GM06990 (cell line): ENCODE data around the gene ANK2.
A peak's percentile ranks its signal among the peaks of the same experiment; 100 is the strongest.

ENCODE experiments used
- DNase-seq: peaks from one replicate; pipeline ENCODE4 v3.0.0-alpha.2; 2011; ENCODE audit not compliant: insufficient read length; ENCODE audit errors: extremely low read depth
- H3K27me3 ChIP-seq: replicated peaks from 2 replicates; pipeline ENCODE4 v1.6.0; 2011; ENCODE audit warnings: low read length; ENCODE audit not compliant: control insufficient read depth, insufficient read depth
- H3K36me3 ChIP-seq: 2 replicates; pipeline ENCODE4 v1.5.1; 2011; ENCODE audit warnings: low read length; ENCODE audit not compliant: control insufficient read depth, insufficient read depth
- H3K4me3 ChIP-seq: replicated peaks from 2 replicates; pipeline ENCODE4 v1.5.1; 2011; ENCODE audit warnings: low read depth, mild to moderate bottlenecking, control low read depth, low read length
- TF ChIP-seq, protein P1 (sequence below): IDR thresholded peaks from 2 replicates; pipeline ENCODE4 v1.5.1; 2011; ENCODE audit warnings: low read length, control low read depth, mild to moderate bottlenecking, inconsistent platforms; ENCODE audit not compliant: insufficient read depth, poor library complexity, severe bottlenecking

ANK2 gene

DNA sequence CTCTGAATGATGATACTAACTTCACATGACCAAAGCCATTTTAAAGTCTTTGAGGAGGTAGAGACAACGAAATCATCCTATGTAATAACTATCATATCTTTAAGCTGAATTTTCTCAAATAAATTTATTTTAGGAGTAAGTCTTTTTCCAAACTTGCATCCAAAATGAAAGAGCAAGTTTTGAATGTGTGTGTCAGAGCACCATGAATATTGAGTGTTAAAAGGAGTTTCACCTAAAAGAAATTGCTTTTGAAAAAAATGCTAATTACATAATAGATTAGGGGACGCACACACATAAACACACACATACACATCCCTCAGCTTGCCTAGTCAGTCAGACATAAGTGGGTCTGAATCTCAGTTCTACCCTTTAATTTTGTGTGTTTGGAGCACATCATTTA is 1.9 kb downstream of the ANK2 start:
- no peaks in the 10 kb centered on the region for H3K36me3 ChIP-seq
- TF ChIP-seq, protein P1, sequence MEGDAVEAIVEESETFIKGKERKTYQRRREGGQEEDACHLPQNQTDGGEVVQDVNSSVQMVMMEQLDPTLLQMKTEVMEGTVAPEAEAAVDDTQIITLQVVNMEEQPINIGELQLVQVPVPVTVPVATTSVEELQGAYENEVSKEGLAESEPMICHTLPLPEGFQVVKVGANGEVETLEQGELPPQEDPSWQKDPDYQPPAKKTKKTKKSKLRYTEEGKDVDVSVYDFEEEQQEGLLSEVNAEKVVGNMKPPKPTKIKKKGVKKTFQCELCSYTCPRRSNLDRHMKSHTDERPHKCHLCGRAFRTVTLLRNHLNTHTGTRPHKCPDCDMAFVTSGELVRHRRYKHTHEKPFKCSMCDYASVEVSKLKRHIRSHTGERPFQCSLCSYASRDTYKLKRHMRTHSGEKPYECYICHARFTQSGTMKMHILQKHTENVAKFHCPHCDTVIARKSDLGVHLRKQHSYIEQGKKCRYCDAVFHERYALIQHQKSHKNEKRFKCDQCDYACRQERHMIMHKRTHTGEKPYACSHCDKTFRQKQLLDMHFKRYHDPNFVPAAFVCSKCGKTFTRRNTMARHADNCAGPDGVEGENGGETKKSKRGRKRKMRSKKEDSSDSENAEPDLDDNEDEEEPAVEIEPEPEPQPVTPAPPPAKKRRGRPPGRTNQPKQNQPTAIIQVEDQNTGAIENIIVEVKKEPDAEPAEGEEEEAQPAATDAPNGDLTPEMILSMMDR: no peak
- no peaks in the 10 kb centered on the region for H3K27me3 ChIP-seq
- DNase-seq: no peak
- H3K4me3 ChIP-seq: no peak overlapping the region

DNA sequence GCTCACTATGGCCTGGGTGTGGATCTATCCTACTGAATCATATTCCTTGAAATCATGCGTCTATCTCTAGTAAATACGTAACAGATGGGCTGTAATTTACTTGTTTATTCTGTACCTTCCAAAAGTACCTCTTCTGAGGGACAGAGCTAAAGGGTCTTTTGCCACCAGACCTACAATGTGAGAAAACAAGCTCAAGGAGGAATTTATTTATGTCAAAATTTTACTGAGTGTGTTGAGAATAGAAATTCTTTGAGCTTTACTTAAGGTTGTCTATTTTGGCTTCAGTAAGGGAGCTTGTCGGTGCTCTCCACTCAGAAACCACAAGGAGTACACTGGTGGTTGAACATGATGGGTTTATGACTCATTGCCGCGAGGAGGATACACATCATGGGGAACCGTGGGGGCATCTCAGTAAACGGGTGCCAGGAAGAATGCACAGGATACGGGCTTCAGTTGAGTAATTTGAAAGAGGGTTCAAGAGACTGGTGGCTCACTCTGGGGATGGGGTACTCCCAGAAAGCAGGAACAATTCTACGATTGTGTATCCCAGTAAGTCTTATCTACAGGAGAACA is 3.0 kb downstream of the ANK2 start:
- Histone ChIP-seq H3K4me3 (no peak overlapping the region), H3K27me3 (no peaks in the 10 kb centered on the region), H3K36me3 (no peaks in the 10 kb centered on the region)
- peak; percentile 27 for DNase-seq
- TF ChIP-seq, protein P1: no peak

DNA sequence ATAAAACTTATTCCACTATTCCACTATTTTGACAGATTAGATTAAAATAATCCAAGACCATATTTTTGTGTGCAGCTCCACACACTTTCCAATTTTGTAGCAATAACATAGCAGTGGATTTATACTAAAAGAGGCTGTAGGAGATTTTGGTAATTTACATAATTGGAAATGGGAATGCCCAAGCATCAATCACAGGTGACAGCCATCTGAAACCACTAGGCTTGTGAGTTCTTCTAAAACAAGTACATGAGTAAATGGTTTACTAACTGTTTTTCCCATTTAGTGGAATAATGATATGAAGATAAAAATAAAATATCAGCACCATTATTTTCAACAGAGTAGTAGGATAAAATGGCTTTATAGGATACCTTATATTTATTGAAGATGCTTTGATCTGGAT is 4.4 kb downstream of the ANK2 start:
- H3K27me3 ChIP-seq: no peaks in the 10 kb centered on the region
- TF ChIP-seq, protein P1: no peak
- no peaks in the 10 kb centered on the region for H3K36me3 ChIP-seq
- no peak overlapping the region for H3K4me3 ChIP-seq
- DNase-seq: no peak

DNA sequence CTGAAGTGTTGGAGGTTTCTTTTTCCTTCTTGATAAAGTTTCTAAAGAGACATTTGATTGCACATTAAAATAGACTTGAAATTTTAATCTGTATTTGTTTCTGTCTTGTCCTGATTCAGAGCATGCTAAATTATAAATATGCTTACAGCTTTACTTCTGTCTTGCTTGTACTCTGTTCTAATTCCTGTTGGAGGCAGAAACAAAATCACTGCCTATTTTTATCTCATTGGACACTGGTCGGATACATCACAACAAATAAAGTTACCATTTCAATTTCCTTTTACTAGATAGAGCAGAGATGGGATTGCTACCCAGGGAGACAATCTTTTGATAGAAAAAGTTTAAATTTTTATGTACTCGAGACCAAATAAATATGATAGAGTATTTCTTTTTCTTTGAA is 6.9 kb downstream of the ANK2 start:
- Histone ChIP-seq H3K4me3 (no peak overlapping the region), H3K27me3 (no peaks in the 10 kb centered on the region), H3K36me3 (no peaks in the 10 kb centered on the region)
- TF ChIP-seq, protein P1: no peak
- DNase-seq: no peak

DNA sequence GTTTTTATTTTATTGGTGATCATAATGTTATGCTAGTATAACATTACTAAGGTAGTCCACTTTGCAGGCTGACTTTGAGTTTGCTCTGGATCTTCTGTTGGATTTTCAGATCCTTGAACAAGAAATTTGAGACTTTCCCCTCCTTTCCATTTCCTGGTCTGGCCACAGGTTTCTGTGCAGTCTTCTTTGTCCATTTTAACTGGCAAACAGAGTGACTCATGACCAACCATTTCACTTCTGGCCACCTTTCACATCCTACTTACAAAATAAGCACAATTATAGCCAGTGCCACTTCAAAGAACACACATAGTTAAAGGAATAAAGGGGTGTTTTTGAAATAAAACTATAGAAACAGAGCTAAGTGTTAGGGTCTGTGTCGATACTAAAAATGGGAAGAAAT is 8.4 kb downstream of the ANK2 start:
- Histone ChIP-seq H3K27me3 (no peaks in the 10 kb centered on the region), H3K4me3 (no peak overlapping the region), H3K36me3 (no peaks in the 10 kb centered on the region)
- no peak for DNase-seq
- TF ChIP-seq, protein P1: no peak

DNA sequence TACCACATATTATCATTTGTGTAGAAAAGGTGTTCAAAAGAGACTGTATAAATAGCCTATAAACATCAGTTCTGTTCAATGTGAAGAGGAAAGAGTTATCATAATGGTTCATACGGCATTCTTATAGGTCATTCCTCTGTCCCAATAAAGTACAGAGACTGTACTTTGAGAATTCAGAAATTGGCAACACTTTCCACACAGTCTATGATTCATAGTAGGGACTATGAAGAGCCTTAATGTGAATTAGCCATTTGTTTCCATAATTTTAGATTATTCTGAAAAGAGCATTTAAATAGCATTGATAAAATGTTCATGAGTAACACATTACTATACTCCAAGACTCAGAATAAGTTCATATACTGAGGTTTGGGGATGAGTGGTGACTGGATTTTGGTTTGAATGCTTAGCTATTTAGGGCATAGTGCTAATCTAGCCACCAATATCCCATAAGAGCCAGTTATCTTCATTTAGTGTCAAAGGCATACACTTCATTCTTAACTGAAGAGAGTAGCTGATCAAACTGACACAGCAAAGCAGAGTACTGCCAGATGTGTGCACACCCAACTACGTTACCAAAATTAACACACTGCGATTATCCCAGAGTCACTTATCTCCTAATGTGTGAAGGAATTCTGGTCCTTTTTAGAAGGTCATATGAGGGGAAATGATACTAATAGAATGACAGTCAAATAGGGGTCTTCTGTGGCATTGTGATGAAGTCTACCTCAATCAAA is 10.2 kb downstream of the ANK2 start:
- DNase-seq: no peak
- no peak overlapping the region for H3K4me3 ChIP-seq
- TF ChIP-seq, protein P1: no peak
- H3K27me3 ChIP-seq: no peaks in the 10 kb centered on the region
- no peaks in the 10 kb centered on the region for H3K36me3 ChIP-seq
